ENCODE measurements around the gene PDAP1. TPM values are rescaled to one million over a fixed set of nuclear protein-coding genes. Genes with fewer than 3 reads are reported as not detected.

The PDAP1 gene
- total RNA-seq, 1 experiment from 2014 or later: 200 TPM

DNA sequence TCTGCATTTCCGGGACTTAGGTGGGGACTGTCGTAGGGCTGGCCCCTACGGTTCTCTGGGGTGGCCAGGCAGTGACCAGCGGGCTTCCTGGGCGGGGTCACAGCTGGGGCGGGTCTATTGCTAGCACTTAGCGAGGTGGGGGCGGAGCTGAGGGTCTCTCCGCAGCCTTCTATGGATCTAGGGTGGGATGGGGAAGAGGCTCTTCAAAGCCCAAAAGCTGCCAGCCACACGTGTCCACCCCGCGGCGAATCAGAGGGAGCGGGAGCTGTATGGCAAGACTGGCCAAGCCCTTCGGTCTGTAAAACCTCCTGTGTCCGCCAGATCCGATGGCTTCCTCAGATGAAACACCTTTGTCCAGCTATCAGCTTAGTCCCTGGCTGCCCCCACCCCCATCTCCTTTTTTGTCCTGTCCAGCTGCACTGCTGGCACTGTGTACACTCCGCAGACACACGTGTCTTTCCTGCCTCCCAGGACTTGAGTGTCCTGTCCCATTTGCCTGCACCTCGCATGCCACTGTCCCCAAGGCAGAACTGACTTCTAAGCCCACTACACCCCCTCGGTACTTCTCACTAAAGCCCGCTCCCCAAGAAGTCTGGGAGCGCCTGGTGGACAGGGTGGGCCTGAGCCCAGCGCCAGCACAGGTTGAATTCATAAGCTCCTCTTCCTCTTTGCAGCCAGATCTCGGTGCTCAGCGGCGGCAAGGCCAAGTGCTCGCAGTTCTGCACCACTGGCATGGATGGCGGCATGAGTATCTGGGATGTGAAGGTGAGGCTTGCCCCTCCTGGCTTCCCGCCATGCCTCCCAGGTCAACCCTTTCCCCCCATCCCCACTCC, 14.8 kb downstream of the PDAP1 start:
- H3K4me1 Mint-ChIP-seq (ENCODE audit: insufficient read depth, unreplicated experiment): no peaks in the 10 kb centered on the region
- POLR2A ChIA-PET: interaction anchor here (1.2 to 3.1 kb wide), 2 partner anchors 14 to 15 kb away, joined by 3 to 12 read pairs; partner anchors contain the start of genes BUD31 and PDAP1
- BruUV-seq (replicated peaks): no TSS peak
- no peak overlapping the region for H3K4me3 Mint-ChIP-seq (ENCODE audit: unreplicated experiment)
- H3K9me3 Mint-ChIP-seq (ENCODE audit: unreplicated experiment): no peaks in the 10 kb centered on the region
- CTCF ChIA-PET: no interaction called here
- no peak for DNase-seq (ENCODE audit: unreplicated experiment)
- H3K36me3 Mint-ChIP-seq (ENCODE audit: insufficient read depth, unreplicated experiment): peaks cover 95% of the 10 kb centered on the region
- no peaks in the 10 kb centered on the region for H3K27me3 Mint-ChIP-seq (ENCODE audit: insufficient read depth, unreplicated experiment)
- TF ChIP-seq, protein P1, sequence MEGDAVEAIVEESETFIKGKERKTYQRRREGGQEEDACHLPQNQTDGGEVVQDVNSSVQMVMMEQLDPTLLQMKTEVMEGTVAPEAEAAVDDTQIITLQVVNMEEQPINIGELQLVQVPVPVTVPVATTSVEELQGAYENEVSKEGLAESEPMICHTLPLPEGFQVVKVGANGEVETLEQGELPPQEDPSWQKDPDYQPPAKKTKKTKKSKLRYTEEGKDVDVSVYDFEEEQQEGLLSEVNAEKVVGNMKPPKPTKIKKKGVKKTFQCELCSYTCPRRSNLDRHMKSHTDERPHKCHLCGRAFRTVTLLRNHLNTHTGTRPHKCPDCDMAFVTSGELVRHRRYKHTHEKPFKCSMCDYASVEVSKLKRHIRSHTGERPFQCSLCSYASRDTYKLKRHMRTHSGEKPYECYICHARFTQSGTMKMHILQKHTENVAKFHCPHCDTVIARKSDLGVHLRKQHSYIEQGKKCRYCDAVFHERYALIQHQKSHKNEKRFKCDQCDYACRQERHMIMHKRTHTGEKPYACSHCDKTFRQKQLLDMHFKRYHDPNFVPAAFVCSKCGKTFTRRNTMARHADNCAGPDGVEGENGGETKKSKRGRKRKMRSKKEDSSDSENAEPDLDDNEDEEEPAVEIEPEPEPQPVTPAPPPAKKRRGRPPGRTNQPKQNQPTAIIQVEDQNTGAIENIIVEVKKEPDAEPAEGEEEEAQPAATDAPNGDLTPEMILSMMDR (IDR thresholded peaks at IDR 0.05; ENCODE audit: unreplicated experiment): no peak
- H3K27ac Mint-ChIP-seq (ENCODE audit: low read depth, unreplicated experiment): no peak overlapping the region
- intact Hi-C loops (cut with micrococcal nuclease): no loop called here

GRCh38 chr7:99392659-99393354, 15.6 kb downstream of the PDAP1 start:
- no peaks in the 10 kb centered on the region for H3K27me3 Mint-ChIP-seq (ENCODE audit: insufficient read depth, unreplicated experiment)
- ChIA-PET POLR2A (interaction anchor here (0.6 to 3.1 kb wide), 3 partner anchors 14 to 21 kb away, joined by 3 to 12 read pairs (median 4); partner anchors contain the start of genes BUD31 and PDAP1), CTCF (no interaction called here)
- H3K4me1 Mint-ChIP-seq (ENCODE audit: insufficient read depth, unreplicated experiment): no peaks in the 10 kb centered on the region
- DNase-seq (ENCODE audit: unreplicated experiment): no peak
- H3K36me3 Mint-ChIP-seq (ENCODE audit: insufficient read depth, unreplicated experiment): peaks cover 95% of the 10 kb centered on the region
- intact Hi-C loops (cut with micrococcal nuclease): no loop called here
- no TSS peak for BruUV-seq (replicated peaks)
- H3K4me3 Mint-ChIP-seq (ENCODE audit: unreplicated experiment): no peak overlapping the region
- TF ChIP-seq, protein P1 (IDR thresholded peaks at IDR 0.05; ENCODE audit: unreplicated experiment): no peak
- no peak overlapping the region for H3K27ac Mint-ChIP-seq (ENCODE audit: low read depth, unreplicated experiment)
- H3K9me3 Mint-ChIP-seq (ENCODE audit: unreplicated experiment): no peaks in the 10 kb centered on the region

GRCh38 chr7:99392046-99392445, 16.4 kb downstream of the PDAP1 start:
- POLR2A ChIA-PET: interaction anchor here (3.1 kb wide), 1 partner anchor 16 kb away, joined by 12 read pairs; the partner anchor contains the start of genes BUD31 and PDAP1
- Mint-ChIP-seq H3K36me3 (ENCODE audit: insufficient read depth, unreplicated experiment) (peaks cover 95% of the 10 kb centered on the region), H3K4me3 (ENCODE audit: unreplicated experiment) (no peak overlapping the region), H3K27me3 (ENCODE audit: insufficient read depth, unreplicated experiment) (no peaks in the 10 kb centered on the region), H3K4me1 (ENCODE audit: insufficient read depth, unreplicated experiment) (no peaks in the 10 kb centered on the region), H3K9me3 (ENCODE audit: unreplicated experiment) (no peaks in the 10 kb centered on the region), H3K27ac (ENCODE audit: low read depth, unreplicated experiment) (no peak overlapping the region)
- no TSS peak for BruUV-seq (replicated peaks)
- CTCF ChIA-PET: interaction anchor here (0.6 to 1.5 kb wide), 2 partner anchors 8 to 23 kb away, joined by 3 to 4 read pairs; no protein-coding TSS in a partner anchor
- intact Hi-C loops (cut with micrococcal nuclease): no loop called here
- DNase-seq (ENCODE audit: unreplicated experiment): no peak
- TF ChIP-seq, protein P1 (IDR thresholded peaks at IDR 0.05; ENCODE audit: unreplicated experiment): no peak

DNA sequence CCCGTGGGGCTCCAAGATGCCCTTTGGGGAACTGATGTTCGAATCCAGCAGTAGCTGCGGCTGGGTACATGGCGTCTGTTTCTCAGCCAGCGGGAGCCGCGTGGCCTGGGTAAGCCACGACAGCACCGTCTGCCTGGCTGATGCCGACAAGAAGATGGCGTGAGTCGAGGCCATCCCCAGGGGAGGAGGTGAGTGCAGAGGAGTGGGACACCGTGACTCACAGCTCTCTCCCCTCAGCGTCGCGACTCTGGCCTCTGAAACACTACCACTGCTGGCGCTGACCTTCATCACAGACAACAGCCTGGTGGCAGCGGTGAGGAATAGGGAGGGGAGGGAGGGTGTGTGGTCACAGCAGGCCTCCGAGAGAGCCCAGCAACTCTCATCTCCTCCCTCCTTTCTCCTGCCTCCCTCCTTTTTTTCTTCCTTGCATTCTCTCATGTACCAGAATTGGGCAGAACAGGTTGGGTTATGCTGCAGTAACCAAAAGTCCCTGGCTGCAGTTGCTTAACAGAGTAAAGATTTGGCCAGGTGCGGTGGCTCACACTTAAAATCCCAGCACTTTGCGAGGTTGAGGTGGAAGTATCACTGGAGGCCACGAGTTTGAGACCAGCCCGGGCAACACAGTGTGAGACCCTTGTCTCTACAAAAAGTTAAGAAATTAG, 17.3 kb downstream of the PDAP1 start:
- H3K4me1 Mint-ChIP-seq (ENCODE audit: insufficient read depth, unreplicated experiment): no peaks in the 10 kb centered on the region
- intact Hi-C loops (cut with micrococcal nuclease): no loop called here
- DNase-seq (ENCODE audit: unreplicated experiment): no peak
- no peak overlapping the region for H3K4me3 Mint-ChIP-seq (ENCODE audit: unreplicated experiment)
- no peak overlapping the region for H3K27ac Mint-ChIP-seq (ENCODE audit: low read depth, unreplicated experiment)
- H3K27me3 Mint-ChIP-seq (ENCODE audit: insufficient read depth, unreplicated experiment): no peaks in the 10 kb centered on the region
- TF ChIP-seq, protein P1 (IDR thresholded peaks at IDR 0.05; ENCODE audit: unreplicated experiment): no peak
- no peaks in the 10 kb centered on the region for H3K9me3 Mint-ChIP-seq (ENCODE audit: unreplicated experiment)
- BruUV-seq (replicated peaks): no TSS peak
- ChIA-PET POLR2A (no interaction called here), CTCF (interaction anchor here (0.6 to 1.5 kb wide), 2 partner anchors 24 to 50 kb away, joined by 3 to 4 read pairs; no protein-coding TSS in a partner anchor)
- peaks cover 93% of the 10 kb centered on the region for H3K36me3 Mint-ChIP-seq (ENCODE audit: insufficient read depth, unreplicated experiment)
